Muscle layer of duodenum (tissue), 2 donors: Measurements from ENCODE around the gene DOK1.
A peak's percentile ranks its signal among the peaks of the same experiment; 100 is the strongest.
"Not testable (repeated sequence)": the region's sequence is repeated elsewhere in the genome, so short reads cannot be mapped to it uniquely, and the experiment has no call there.

Source experiments
- H3K27ac ChIP-seq: one replicate; pipeline ENCODE4 v1.7.0; 2013; ENCODE audit warnings: mild to moderate bottlenecking, low read length
- H3K27me3 ChIP-seq: one replicate; pipeline ENCODE4 v1.7.0; 2013; ENCODE audit warnings: low read depth, mild to moderate bottlenecking, control low read depth, low read length
- H3K36me3 ChIP-seq, 2 donors: one replicate each; pipeline ENCODE4 v1.7.0; 2013; ENCODE audit warnings: low read length in 2 of 2, control low read depth in 1 of 2, mild to moderate bottlenecking in 1 of 2; ENCODE audit not compliant: insufficient read depth in 2 of 2, control insufficient read depth in 1 of 2
- H3K4me1 ChIP-seq, 2 donors: one replicate each; pipeline ENCODE4 v1.7.0; 2013; ENCODE audit warnings: low read length in 2 of 2, mild to moderate bottlenecking in 2 of 2, control low read depth in 1 of 2, moderate library complexity in 1 of 2; ENCODE audit not compliant: insufficient read depth in 2 of 2, control insufficient read depth in 1 of 2
- H3K4me3 ChIP-seq, 2 donors: one replicate each; pipeline ENCODE4 v1.7.0; 2013; ENCODE audit warnings: low read length in 2 of 2, low read depth in 1 of 2, mild to moderate bottlenecking in 1 of 2
- H3K9me3 ChIP-seq, 2 donors: one replicate each; pipeline ENCODE4 v1.7.0; 2013; ENCODE audit warnings: low read length in 2 of 2, control low read depth in 1 of 2, mild to moderate bottlenecking in 1 of 2; ENCODE audit not compliant: control insufficient read depth in 1 of 2
- donor health status: healthy.

Gene DOK1

DNA sequence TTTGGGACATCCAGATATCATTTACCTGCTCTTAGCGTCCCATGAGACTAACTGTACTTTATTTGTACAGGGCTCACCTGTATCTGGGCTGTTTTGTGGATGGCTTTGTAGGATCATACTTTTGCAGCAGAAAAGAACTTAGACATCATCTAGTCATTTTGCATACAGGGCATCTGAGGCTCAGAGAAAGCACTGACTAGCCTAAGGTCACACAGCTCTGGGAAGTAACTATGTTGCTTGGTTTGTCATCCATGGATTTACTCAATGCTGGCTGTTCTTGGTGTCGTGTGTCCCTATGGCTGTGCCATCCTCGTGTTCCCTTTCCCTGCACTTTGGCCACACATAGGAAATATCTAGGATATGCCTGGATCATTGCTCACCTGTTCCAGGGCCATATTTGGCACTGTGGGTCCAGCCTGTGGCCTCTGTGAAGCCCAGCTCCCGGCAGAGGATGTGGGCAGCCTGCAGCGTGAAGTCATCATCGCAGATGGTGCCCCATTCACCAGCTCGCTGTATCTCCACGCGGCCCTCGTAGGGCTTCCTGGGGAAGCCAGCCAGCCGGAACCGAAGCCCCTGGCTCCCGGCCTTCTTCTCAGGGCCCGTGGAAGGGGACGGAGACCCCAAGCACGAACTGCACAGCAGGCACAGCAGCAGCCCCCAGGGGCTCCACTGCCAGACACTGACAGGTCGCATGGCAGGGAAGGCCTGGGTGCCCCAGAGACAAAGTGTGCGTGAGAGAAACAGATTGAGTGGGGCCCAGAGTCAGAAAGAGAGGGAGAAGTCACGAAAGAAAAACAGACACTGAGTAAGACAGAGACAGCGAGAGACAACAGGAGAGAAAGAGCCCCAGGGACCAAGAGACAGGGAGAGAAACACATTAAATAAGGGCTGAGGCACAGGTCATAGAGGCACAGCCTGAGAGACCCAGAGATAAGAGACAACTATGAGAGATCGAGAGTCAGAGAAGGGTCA is 2.3 kb upstream of the DOK1 start:
- H3K4me3 ChIP-seq: peak overlapping the region in 1 of 2 donors; percentile 88
- no peaks in the 10 kb centered on the region for H3K9me3 ChIP-seq
- peaks cover 0 to 16% of the 10 kb centered on the region in 2 donors for H3K4me1 ChIP-seq
- H3K36me3 ChIP-seq: peaks cover 0 to 6% of the 10 kb centered on the region in 2 donors
- H3K27me3 ChIP-seq: no peaks in the 10 kb centered on the region
- H3K27ac ChIP-seq: peak overlapping the region; percentile 47

GRCh38 chr2:74552914-74553811 is 1.4 kb upstream of the DOK1 start:
- H3K4me3 ChIP-seq: peak overlapping the region; percentile 77 to 88
- peak overlapping the region; percentile 47 for H3K27ac ChIP-seq
- H3K27me3 ChIP-seq: no peaks in the 10 kb centered on the region
- H3K9me3 ChIP-seq: no peaks in the 10 kb centered on the region
- H3K36me3 ChIP-seq: peaks cover 0 to 6% of the 10 kb centered on the region in 2 donors
- peaks cover 0 to 16% of the 10 kb centered on the region in 2 donors for H3K4me1 ChIP-seq

DNA sequence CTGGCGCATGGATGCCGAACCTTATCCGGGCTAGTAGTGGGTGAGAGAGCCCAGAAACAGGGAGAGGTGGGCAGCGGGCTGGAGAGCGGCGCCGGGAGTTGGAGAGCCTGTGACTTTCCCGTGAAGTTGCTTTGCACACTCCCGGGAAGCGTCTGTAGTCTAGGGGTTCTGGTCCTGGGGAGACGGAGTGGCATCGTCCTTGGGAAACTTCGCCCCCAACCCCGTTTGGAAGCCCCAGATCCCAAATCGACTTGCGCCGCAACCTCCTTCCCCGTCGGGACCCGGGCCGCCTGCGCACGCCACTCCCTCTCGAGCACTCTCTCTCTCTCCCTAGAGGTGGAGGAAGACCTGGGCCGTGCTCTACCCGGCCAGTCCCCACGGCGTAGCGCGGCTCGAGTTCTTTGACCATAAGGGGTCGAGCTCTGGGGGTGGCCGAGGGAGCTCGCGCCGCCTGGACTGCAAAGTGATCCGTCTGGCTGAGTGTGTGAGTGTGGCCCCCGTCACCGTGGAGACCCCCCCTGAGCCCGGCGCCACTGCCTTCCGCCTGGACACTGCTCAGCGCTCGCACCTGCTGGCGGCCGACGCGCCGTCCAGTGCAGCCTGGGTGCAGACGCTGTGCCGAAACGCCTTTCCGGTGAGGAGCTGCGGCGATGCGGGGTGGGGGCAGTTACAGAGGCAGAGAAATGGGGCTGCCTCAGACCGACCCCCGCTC is 456 bp downstream of the DOK1 start:
- Histone ChIP-seq H3K27me3 (no peaks in the 10 kb centered on the region), H3K9me3 (no peaks in the 10 kb centered on the region), H3K27ac (peak overlapping the region; percentile 31), H3K4me1 (peaks cover 0 to 7% of the 10 kb centered on the region in 2 donors), H3K4me3 (peak overlapping the region; percentile 77 to 88), H3K36me3 (peaks cover 0 to 6% of the 10 kb centered on the region in 2 donors)

DNA sequence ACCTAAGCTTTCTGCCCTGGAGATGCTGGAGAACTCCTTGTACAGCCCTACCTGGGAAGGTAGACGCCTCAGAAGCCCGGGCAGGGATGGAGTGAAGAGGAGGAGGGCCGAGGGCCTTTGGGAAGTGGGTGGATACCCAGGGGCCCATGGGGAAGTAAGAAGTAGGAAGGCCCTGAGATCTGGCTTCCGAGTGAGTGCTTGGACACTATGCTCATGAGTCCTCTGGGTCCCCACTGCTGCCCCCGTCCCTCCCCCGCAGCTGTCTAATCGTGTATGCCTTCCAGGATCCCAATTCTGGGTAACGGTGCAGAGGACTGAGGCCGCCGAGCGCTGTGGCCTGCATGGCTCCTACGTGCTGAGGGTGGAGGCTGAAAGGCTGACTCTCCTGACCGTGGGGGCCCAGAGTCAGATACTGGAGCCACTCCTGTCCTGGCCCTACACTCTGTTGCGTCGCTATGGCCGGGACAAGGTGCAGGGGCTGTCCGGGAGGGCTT is 1.1 kb downstream of the DOK1 start:
- Histone ChIP-seq H3K9me3 (no peaks in the 10 kb centered on the region), H3K4me1 (peaks cover 0 to 5% of the 10 kb centered on the region in 2 donors), H3K36me3 (peaks cover 0 to 6% of the 10 kb centered on the region in 2 donors), H3K27ac (peak overlapping the region; percentile 7), H3K27me3 (no peaks in the 10 kb centered on the region), H3K4me3 (peak overlapping the region; percentile 77 to 88)

DNA sequence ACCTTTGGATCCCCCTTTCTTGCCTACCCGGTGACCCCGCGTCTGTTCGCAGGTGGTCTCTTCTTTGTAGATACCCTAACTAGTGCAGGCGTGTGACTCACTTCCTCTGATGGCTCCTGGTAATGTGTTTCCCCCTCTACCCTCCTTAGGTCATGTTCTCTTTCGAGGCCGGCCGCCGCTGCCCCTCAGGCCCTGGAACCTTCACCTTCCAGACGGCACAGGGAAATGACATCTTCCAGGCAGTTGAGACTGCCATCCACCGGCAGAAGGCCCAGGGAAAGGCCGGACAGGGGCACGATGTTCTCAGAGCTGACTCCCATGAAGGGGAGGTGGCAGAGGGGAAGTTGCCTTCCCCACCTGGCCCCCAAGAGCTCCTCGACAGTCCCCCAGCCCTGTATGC is 1.6 kb downstream of the DOK1 start:
- Histone ChIP-seq H3K4me1 (peaks cover 0 to 5% of the 10 kb centered on the region in 2 donors), H3K27ac (no peak overlapping the region), H3K27me3 (no peaks in the 10 kb centered on the region), H3K4me3 (no peak overlapping the region), H3K9me3 (no peaks in the 10 kb centered on the region), H3K36me3 (peaks cover 0 to 6% of the 10 kb centered on the region in 2 donors)

GRCh38 chr2:74556831-74557370 is 2.4 kb downstream of the DOK1 start:
- no peaks in the 10 kb centered on the region for H3K27me3 ChIP-seq

DNA sequence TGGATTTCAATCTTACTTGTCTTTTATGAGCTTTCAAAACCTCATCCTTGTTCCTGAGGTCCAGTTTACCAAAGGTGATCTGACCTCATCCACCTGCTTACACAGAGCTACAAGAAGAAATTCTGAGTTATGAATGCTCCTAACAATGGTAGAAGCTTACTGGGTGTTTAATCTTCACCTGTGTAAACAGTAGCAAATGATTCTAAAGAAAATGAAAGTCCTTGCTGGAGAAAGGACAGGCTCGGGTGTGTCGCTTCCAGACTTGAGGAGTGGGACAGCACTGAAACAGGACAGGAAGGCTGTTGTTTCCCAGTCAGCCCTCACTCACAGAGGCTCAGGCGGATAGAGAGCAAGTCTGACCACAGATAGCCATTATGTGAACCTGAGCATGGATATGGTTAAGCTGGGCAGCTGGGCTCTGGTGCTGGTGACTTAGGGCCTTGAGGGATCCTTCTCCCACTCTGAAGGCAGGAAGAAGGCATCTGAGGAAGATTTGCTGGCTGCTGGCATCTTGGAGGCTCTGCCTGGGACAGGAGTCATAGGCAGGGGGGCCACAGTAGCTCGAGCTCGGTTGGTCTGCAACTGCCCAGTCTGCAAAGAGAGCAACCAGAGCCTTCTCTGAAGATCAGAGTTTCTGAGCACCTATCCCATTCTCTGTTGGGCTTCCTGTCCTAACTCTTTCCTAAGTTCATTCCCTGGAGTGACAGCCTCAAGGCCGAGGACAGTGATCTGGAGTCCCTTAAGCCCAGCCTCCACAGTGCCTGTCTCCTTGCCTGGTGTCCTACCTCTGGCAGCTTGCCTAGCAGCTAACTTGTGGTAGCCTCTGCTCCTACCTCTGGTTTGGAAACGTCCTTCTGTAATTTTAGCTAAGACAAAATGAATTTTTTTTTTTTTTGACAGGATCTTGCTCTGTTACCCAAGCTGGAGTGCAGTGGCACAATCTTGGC is 4.0 kb downstream of the DOK1 start:
- Histone ChIP-seq H3K27me3 (no peaks in the 10 kb centered on the region), H3K4me3 (no peak overlapping the region), H3K36me3 (peaks cover 0 to 6% of the 10 kb centered on the region in 2 donors), H3K4me1 (peaks cover 0 to 5% of the 10 kb centered on the region in 2 donors), H3K9me3 (no peaks in the 10 kb centered on the region), H3K27ac (no peak overlapping the region)

More at GRCh38 chr2:74556831-74557370, 2.4 kb downstream of the DOK1 start:
- Histone ChIP-seq H3K4me3 (no peak overlapping the region), H3K9me3 (no peaks in the 10 kb centered on the region), H3K36me3 (peaks cover 0 to 6% of the 10 kb centered on the region in 2 donors), H3K4me1 (peaks cover 0 to 5% of the 10 kb centered on the region in 2 donors), H3K27ac (no peak overlapping the region)

- Histone ChIP-seq H3K27me3 (no peaks in the 10 kb centered on the region), H3K9me3 (no peaks in the 10 kb centered on the region), H3K36me3 (peaks cover 0 to 6% of the 10 kb centered on the region in 2 donors), H3K4me3 (no peak overlapping the region), H3K4me1 (peaks cover 0 to 4% of the 10 kb centered on the region in 2 donors), H3K27ac (no peak overlapping the region)
Observed at GRCh38 chr2:74559912-74560311, 5.4 kb downstream of the DOK1 start.

DNA sequence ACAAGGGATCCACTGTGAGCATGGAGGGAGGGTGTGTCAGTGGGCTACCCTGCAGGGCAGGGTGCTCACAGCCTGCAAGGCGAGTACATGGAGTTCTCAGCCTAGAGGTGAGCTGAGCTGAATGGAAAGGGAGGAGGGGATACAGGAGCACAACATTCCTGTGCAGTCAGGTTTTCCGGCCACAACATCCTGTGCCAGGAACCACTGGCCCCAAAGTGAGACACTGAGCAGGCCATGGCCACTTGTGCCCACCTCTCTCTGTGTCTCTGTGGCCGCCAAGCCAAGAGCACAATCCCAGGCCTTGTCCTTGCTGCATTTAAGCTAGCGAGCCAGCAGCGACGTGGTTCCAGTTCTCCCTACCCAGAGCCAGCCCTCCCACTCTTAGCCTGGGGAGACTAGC is 6.1 kb downstream of the DOK1 start:
- no peak overlapping the region for H3K4me3 ChIP-seq
- no peak overlapping the region for H3K27ac ChIP-seq
- H3K4me1 ChIP-seq: no peaks in the 10 kb centered on the region
- H3K36me3 ChIP-seq: peaks cover 0 to 6% of the 10 kb centered on the region in 2 donors
- H3K9me3 ChIP-seq: no peaks in the 10 kb centered on the region
- H3K27me3 ChIP-seq: no peaks in the 10 kb centered on the region

GRCh38 chr2:74561022-74561421 is 6.5 kb downstream of the DOK1 start:
- H3K9me3 ChIP-seq, H3K4me1 ChIP-seq, H3K4me3 ChIP-seq, H3K27ac ChIP-seq, H3K27me3 ChIP-seq, H3K36me3 ChIP-seq: not testable (repeated sequence)
